Measurements from ENCODE around the gene NTMT2.

NTMT2 gene

GRCh38 chr1:170125269-170125668 is 20.5 kb upstream of the NTMT2 start:
- no peak for DNase-seq (ENCODE audit: extremely low read depth, low read depth)
- TF ChIP-seq CTCF (IDR thresholded peaks at IDR 0.05; ENCODE audit: low read depth, low read length): no peak

- TF ChIP-seq CTCF (IDR thresholded peaks at IDR 0.05; ENCODE audit: low read depth, low read length): peak; percentile 41
These were observed 19.1 kb upstream of the NTMT2 start for GRCh38 chr1:170126696-170127095.

GRCh38 chr1:170131450-170131849 is 14.3 kb upstream of the NTMT2 start:
- TF ChIP-seq CTCF (IDR thresholded peaks at IDR 0.05; ENCODE audit: low read depth, low read length): no peak
- no peak for DNase-seq (ENCODE audit: extremely low read depth, low read depth)

More at GRCh38 chr1:170126696-170127095, 19.1 kb upstream of the NTMT2 start:
- DNase-seq (ENCODE audit: extremely low read depth, low read depth): peak; percentile 67

- TF ChIP-seq CTCF (IDR thresholded peaks at IDR 0.05; ENCODE audit: low read depth, low read length): no peak
- DNase-seq (ENCODE audit: extremely low read depth, low read depth): no peak
These were observed 13.8 kb upstream of the NTMT2 start for GRCh38 chr1:170131984-170132383.

GRCh38 chr1:170133766-170134495 is 11.8 kb upstream of the NTMT2 start:
- DNase-seq (ENCODE audit: extremely low read depth, low read depth): no peak
- no peak for TF ChIP-seq CTCF (IDR thresholded peaks at IDR 0.05; ENCODE audit: low read depth, low read length)

- no peak for TF ChIP-seq CTCF (IDR thresholded peaks at IDR 0.05; ENCODE audit: low read depth, low read length)
- no peak for DNase-seq (ENCODE audit: extremely low read depth, low read depth)
These were observed 11.2 kb upstream of the NTMT2 start for GRCh38 chr1:170134521-170134920.

GRCh38 chr1:170140371-170140770 is 5.4 kb upstream of the NTMT2 start:
- DNase-seq (ENCODE audit: extremely low read depth, low read depth): no peak

More at GRCh38 chr1:170140371-170140770, 5.4 kb upstream of the NTMT2 start:
- no peak for TF ChIP-seq CTCF (IDR thresholded peaks at IDR 0.05; ENCODE audit: low read depth, low read length)

Measured in AG09319 (cell line).